ENCODE data around the gene TNFSF8. TPM values are rescaled to one million over a fixed set of nuclear protein-coding genes. Genes with fewer than 3 reads are reported as not detected.

Gene TNFSF8
- total RNA-seq, 1 donor: not detected

GRCh38 chr9:114896344-114896743 is 34.0 kb downstream of the TNFSF8 start:
- DNase-seq (ENCODE audit: low read depth): no peak
- no peak overlapping the region for H3K4me3 ChIP-seq (ENCODE audit: low read depth, low read length)
- no peak for TF ChIP-seq CTCF (IDR thresholded peaks at IDR 0.05; ENCODE audit: insufficient read depth, low read depth, low read length)

- peak; percentile 70 for DNase-seq (ENCODE audit: low read depth)
- no peak for TF ChIP-seq CTCF (IDR thresholded peaks at IDR 0.05; ENCODE audit: insufficient read depth, low read depth, low read length)
- H3K4me3 ChIP-seq (ENCODE audit: low read depth, low read length): no peak overlapping the region
Observed at GRCh38 chr9:114895521-114895991, 34.8 kb downstream of the TNFSF8 start.

- H3K4me3 ChIP-seq (ENCODE audit: low read depth, low read length): no peak overlapping the region
- TF ChIP-seq CTCF (IDR thresholded peaks at IDR 0.05; ENCODE audit: insufficient read depth, low read depth, low read length): no peak
- peak; percentile 98 for DNase-seq (ENCODE audit: low read depth)
Observed at GRCh38 chr9:114894609-114895433, 35.6 kb downstream of the TNFSF8 start.

- DNase-seq (ENCODE audit: low read depth): peak; percentile 65
- TF ChIP-seq CTCF (IDR thresholded peaks at IDR 0.05; ENCODE audit: insufficient read depth, low read depth, low read length): no peak
- no peak overlapping the region for H3K4me3 ChIP-seq (ENCODE audit: low read depth, low read length)
Observed at GRCh38 chr9:114894206-114894605, 36.2 kb downstream of the TNFSF8 start.

GRCh38 chr9:114893221-114894010 is 37.0 kb downstream of the TNFSF8 start:
- no peak overlapping the region for H3K4me3 ChIP-seq (ENCODE audit: low read depth, low read length)
- no peak for DNase-seq (ENCODE audit: low read depth)
- no peak for TF ChIP-seq CTCF (IDR thresholded peaks at IDR 0.05; ENCODE audit: insufficient read depth, low read depth, low read length)

GRCh38 chr9:114889802-114890224 is 40.6 kb downstream of the TNFSF8 start:
- no peak overlapping the region for H3K4me3 ChIP-seq (ENCODE audit: low read depth, low read length)
- no peak for TF ChIP-seq CTCF (IDR thresholded peaks at IDR 0.05; ENCODE audit: insufficient read depth, low read depth, low read length)
- no peak for DNase-seq (ENCODE audit: low read depth)
